Peyer's patch (tissue), 4 donors: ENCODE data around the gene AFF2. TPM values are rescaled to one million over a fixed set of nuclear protein-coding genes. Genes with fewer than 3 reads are reported as not detected.

Source experiments
- DNase-seq, 3 donors: peaks; one replicate each; pipeline ENCODE4 v3.0.0-alpha.2; 2017 to 2019
- H3K27ac ChIP-seq, 4 donors: fragments of 200-600 bp; sonication (generic); one replicate each; pipeline ENCODE4 v1.5.1; 2016 to 2019
- H3K27me3 ChIP-seq, 2 donors: fragments of 200-600 bp; sonication (generic); one replicate each; pipeline ENCODE4 v1.5.1; 2019
- H3K36me3 ChIP-seq, 3 donors: fragments of 200-600 bp; sonication (generic); one replicate each; pipeline ENCODE4 v1.5.1; 2016 to 2019
- H3K4me1 ChIP-seq, 4 donors: fragments of 200-600 bp; sonication (generic); one replicate each; pipeline ENCODE4 v1.5.1; 2016 to 2019
- H3K4me3 ChIP-seq, 4 donors: fragments of 200-600 bp; sonication (generic); 1 replicate in 3 of 4; 2 replicates in 1 of 4; pipeline ENCODE4 v1.5.1; 2016 to 2019; ENCODE audit warnings: mild to moderate bottlenecking in 1 of 4
- H3K9me3 ChIP-seq, 4 donors: fragments of 200-600 bp; sonication (generic); one replicate each; pipeline ENCODE4 v1.5.1; 2016 to 2019; ENCODE audit warnings: mild to moderate bottlenecking in 1 of 4
- CTCF ChIP-seq, 6 experiments: fragments of 450-650 bp in 4 of 6; fragments of 200-600 bp in 2 of 6; sonication (generic) in 1 of 6; IDR thresholded peaks; one replicate each; pipeline ENCODE4 v1.5.1; 2017 to 2019; ENCODE audit warnings: antibody characterized with exemption in 6 of 6, mild to moderate bottlenecking in 3 of 6, moderate library complexity in 1 of 6
- POLR2A ChIP-seq, 2 donors: fragments of 450-650 bp; IDR thresholded peaks; one replicate each; pipeline ENCODE4 v1.5.1; 2017; ENCODE audit warnings: antibody characterized with exemption in 2 of 2, mild to moderate bottlenecking in 2 of 2, moderate library complexity in 2 of 2
- total RNA-seq, 4 donors: library from RNA; depleted of rRNA; stranded (reverse); fragments of >200 nt; gene quantifications; one replicate each; pipeline ENCODE4 v1.1.0, GENCODE V29; 2016

The AFF2 gene
- total RNA-seq, 4 donors from 2014 or later = 0.18 to 2.5 (median 1.9) TPM; not detected in 1

GRCh38 chrX:148940411-148940996 is 440.1 kb downstream of the AFF2 start:
- H3K4me1 ChIP-seq = no peaks in the 10 kb centered on the region
- DNase-seq = no peak
- no peaks in the 10 kb centered on the region for H3K9me3 ChIP-seq
- no peaks in the 10 kb centered on the region for H3K36me3 ChIP-seq
- no peaks in the 10 kb centered on the region for H3K27me3 ChIP-seq
- no peak overlapping the region for H3K27ac ChIP-seq
- TF ChIP-seq POLR2A (IDR thresholded peaks at IDR 0.05) (no peak), CTCF (IDR thresholded peaks at IDR 0.05) (no peak)
- no peak overlapping the region for H3K4me3 ChIP-seq

- TF ChIP-seq CTCF (IDR thresholded peaks at IDR 0.05) = no peak
- no peak for TF ChIP-seq POLR2A (IDR thresholded peaks at IDR 0.05)
- no peak overlapping the region for H3K4me3 ChIP-seq
- no peak overlapping the region for H3K27ac ChIP-seq
- no peak for DNase-seq
- H3K9me3 ChIP-seq = no peaks in the 10 kb centered on the region
- H3K4me1 ChIP-seq = no peaks in the 10 kb centered on the region
- no peaks in the 10 kb centered on the region for H3K27me3 ChIP-seq
- H3K36me3 ChIP-seq = no peaks in the 10 kb centered on the region
Observed at GRCh38 chrX:148942754-148943153, 442.3 kb downstream of the AFF2 start.

GRCh38 chrX:148947399-148947975 is 447.1 kb downstream of the AFF2 start:
- TF ChIP-seq CTCF (IDR thresholded peaks at IDR 0.05) (no peak), POLR2A (IDR thresholded peaks at IDR 0.05) (no peak)
- no peak for DNase-seq
- Histone ChIP-seq H3K36me3 (no peaks in the 10 kb centered on the region), H3K9me3 (no peaks in the 10 kb centered on the region), H3K4me3 (no peak overlapping the region), H3K4me1 (no peaks in the 10 kb centered on the region), H3K27me3 (no peaks in the 10 kb centered on the region), H3K27ac (no peak overlapping the region)

- no peak overlapping the region for H3K4me3 ChIP-seq
- H3K9me3 ChIP-seq = no peaks in the 10 kb centered on the region
- H3K36me3 ChIP-seq = no peaks in the 10 kb centered on the region
- no peaks in the 10 kb centered on the region for H3K4me1 ChIP-seq
- no peak for DNase-seq
- H3K27ac ChIP-seq = no peak overlapping the region
- no peaks in the 10 kb centered on the region for H3K27me3 ChIP-seq
- no peak for TF ChIP-seq POLR2A (IDR thresholded peaks at IDR 0.05)
- TF ChIP-seq CTCF (IDR thresholded peaks at IDR 0.05) = no peak
Observed at GRCh38 chrX:148956352-148956751, 455.9 kb downstream of the AFF2 start.

- H3K36me3 ChIP-seq = no peaks in the 10 kb centered on the region
- no peak overlapping the region for H3K27ac ChIP-seq
- H3K27me3 ChIP-seq = no peaks in the 10 kb centered on the region
- H3K4me1 ChIP-seq = no peaks in the 10 kb centered on the region
- TF ChIP-seq CTCF (IDR thresholded peaks at IDR 0.05) = no peak
- no peak for TF ChIP-seq POLR2A (IDR thresholded peaks at IDR 0.05)
- H3K9me3 ChIP-seq = no peaks in the 10 kb centered on the region
- H3K4me3 ChIP-seq = no peak overlapping the region
- no peak for DNase-seq
Observed at GRCh38 chrX:148958901-148959300, 458.5 kb downstream of the AFF2 start.
